ELF-1 (cell line): ENCODE results near the gene C3AR1.
"Not testable (repeated sequence)": the region's sequence is repeated elsewhere in the genome, so short reads cannot be mapped to it uniquely, and the experiment has no call there.

Source experiments
- DNase-seq: peaks from one replicate; pipeline ENCODE4 v3.0.0-alpha.2; 2016; ENCODE audit warnings: low read depth, low spot score

The C3AR1 gene

DNA sequence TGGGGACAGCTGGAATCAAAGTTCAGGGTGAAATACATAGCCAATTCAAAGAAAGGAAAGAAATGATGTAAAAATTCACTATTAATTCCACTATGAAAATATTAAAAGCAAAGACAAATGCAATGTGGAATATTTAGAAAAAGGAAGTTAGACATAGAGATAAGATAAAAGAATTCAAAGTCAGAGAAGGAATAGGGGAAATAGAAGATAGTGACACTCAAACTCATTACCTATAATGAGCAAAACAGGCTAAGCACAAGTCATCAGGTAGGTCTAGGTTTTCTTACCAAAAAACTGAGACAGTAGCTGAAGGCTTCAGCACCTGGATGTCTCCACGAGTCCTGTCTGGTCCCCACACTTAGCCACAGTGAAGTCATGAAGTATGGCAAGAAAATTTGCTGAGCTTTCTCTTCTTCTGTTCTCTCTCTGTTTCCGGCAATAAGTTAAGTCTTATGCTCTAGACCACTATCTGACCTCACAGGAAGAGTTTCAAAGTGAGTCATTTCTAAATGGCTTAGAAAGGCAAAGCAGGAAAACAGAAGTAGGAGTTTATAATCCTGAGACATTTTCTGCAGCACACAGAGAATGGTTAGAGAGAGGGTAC lies at the start of gene C3AR1:
TSS of gene C3AR1 (minus strand) at position 369 of the 604 bp plus-strand sequence. CDS start 6,174 bp downstream, outside the sequence.
- DNase-seq = no peak

DNA sequence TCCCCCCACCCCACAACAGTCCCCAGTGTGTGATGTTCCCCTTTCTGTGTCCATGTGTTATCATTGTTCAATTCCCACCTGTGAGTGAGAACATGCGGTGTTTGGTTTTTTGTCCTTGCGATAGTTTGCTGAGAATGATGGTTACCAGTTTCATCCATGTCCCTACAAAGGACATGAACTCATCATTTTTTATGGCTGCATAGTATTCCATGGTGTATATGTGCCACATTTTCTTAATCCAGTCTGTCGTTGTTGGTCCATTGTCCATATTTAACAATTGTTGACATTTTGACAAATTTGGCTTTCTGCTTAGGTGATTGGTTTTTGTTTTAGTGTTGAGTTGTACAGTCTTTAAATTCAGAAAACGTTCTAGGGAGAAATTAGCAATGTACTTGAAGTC lies 47.0 kb upstream of the C3AR1 start:
- not testable (repeated sequence) for DNase-seq

DNA sequence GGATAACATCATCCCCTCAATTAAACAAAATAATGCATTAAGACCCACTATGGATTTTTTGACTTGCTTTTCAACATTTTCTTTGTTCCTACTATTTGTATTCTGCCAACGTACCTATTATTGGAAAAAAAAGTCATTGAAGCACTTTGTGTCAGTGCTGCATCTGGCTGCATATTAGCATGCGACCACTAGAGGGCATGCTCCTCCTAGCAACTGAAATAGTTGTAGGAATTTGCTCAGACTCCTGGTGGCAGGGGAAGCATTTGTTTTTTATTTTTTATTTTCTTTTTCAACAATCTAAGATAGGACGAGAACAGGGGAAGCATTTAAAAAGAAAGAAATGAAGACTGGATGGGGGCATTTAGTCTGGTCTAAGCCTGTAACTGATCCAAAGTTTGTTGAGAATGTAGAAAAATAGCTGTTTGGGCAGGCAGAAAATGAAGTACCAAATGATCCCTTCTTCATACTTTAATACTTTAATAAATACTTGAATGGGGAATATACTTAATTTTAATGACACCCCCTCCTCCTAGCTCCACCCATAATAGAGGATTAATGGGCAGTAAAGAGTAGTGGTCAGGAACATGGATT lies 42.7 kb upstream of the C3AR1 start:
- peak; percentile 50 for DNase-seq

DNA sequence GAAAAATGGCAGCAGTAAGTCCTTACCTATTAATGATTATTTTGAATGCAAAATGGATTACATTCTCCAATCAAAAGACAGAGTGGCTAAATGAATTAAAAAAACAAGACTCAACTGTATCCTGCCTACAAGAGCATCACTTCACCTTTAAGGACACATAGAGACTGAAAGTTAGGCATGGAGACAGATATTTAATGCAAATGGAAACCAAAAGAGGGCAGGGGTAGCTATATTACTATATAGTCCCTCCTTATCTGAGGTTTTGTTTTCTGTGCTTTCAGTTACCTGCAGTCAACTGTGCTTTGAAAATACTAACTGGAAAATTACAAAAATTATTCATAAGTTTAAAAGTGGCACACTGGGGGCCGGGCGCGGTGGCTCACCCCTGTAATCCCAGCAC lies 33.1 kb upstream of the C3AR1 start:
- no peak for DNase-seq

DNA sequence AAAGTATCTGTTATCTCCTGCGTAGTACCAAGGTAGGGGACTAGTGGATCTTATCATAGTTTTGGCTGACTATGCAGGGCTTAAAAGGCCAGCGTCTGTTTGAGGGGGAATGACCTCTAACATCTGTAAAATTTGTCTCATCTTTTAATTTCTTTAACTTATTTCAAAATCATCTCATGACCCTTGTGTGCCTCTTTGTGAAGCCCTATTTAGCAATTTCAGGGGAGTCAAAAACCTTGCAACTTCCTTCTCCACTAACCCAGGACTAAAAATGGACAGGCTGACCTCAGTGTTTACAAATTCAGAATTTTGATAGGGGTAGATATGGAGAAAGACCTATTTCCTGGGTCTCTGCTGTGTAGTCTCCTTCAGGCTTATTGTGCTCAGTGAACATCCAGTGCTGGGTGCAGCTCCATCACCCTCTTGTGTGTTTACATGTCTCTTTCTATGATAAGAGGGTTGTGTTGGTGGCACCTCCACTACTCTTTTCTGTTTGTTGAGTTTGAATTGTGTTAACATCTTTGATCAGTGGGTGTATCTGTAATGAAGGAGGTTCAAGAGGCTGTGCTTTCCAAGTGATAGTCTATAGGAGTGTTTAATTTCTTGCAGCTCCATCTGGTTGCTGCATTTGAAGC lies 30.2 kb upstream of the C3AR1 start:
- no peak for DNase-seq

DNA sequence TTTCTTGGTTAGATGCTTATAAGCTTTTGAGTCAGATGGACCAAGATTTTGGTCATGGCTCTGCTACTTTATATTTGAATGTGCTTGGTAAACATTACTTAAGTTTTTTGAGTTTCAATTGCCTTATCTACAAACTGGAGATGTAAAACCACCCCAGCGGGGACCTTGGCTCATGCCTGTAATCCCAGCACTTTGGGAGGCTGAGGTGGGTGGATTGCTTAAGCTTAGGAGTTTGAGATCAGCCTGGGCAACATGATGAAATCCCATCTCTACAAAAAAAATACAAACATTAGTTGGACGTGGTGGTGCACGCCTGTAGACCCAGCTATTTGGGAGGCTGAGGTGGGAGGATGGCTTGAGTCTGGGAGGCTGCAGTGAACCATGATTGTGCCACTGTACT lies 27.1 kb upstream of the C3AR1 start:
- no peak for DNase-seq

DNA sequence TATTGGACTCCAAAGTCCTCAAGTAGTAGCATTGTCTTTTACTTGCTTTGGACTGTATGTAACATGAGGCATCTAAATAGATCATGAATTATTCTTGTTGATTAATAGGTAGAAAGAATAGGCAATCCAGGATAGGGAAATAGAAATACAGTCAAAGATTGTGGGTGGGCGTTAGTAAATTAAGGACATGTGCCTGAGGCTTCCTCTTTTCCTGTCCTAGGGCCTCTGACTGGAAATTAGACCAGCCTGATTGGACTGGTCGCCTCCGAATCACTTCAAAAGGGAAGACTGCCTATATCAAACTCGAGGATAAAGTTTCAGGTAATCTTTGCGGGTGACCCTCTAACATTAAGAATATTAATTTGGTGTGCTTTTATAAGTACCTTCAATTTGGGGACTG lies 23.6 kb upstream of the C3AR1 start:
- DNase-seq = no peak

DNA sequence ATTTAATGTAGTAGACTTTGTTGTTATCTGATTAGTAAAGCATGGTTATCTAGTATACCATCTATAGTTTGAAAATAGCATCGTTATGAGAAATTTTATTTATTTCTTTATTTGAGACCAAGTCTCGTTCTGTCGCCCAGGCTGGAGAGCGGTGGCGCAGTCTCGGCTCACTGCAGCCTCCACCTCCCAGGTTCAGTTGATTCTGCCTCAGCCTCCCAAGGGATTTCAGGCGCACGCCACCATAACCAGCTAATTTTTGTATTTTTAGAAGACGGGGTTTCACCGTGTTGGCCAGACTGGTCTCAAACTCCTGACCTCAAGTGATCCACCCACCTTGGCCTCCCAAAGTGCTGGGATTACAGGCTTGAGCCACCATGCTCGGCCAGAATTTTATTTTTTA lies 23.1 kb upstream of the C3AR1 start:
- DNase-seq = not testable (repeated sequence)

DNA sequence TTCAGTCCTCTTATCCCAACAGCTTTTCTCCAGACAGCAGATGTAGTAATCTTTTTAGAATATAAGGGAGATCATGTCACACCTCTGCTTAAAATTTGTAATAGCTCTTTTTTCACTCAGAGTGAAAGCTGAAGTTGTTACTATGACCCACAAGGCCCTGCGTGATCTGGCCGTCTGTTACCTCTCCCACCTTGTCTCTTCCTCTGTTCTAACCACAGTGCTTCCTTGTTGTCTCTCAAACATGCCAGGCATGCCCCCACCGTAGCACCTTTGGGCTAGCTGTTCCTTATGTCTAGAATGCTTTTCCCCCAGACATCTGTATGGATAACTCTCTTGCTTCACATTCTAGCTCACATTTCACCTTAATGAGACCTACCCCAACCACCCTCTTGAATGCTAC lies 22.4 kb upstream of the C3AR1 start:
- DNase-seq = no peak

DNA sequence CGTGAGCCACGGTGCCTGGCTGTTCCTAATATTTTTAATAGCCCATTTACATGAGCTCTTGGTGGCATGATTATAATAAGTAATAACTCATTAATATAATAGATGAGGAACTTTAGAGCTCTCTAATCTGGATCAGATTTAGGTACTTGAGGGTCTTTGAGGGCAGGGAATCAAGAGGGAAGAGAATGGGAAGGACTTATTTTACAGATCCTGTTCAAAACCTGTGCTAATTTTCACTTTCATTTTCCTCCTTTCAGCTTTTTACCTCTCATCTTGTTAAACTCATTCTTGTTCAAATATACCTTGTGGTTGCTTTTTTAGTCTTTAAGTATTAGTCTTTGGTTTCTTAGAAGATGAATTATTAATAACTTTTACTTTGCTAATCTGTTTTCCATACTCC lies 21.5 kb upstream of the C3AR1 start:
- no peak for DNase-seq

DNA sequence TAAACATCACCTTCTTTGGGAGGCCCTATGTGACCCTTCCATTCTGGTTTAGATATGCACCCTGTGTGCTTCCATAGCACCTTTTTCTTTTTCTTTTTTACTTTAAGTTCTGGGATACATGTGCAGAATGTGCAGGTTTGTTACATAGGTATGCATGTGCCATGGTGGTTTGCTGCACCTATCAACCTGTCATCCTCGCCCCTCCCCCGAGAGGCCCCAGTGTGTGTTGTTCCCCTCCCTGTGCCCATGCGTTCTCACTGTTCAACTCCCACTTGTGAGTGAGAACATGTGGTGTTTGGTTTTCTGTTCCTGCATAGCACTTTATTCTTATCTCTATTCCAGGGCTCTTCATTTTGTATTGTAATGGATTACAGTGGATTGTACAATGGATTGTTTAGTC lies 18.2 kb upstream of the C3AR1 start:
- DNase-seq = not testable (repeated sequence)

DNA sequence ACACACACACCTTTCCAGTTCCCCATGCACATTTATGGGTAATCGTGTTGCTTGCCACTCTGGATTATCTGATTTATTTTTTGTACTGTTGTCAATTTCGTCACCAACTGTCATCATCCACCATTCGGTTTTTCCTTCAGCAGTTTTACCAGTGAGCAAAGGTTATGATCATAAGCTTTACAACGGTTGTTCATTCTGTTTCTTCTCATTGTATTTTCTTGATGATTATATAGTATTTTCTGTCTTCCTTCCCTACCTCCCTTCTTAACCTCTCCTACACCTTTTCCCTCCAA lies 16.6 kb upstream of the C3AR1 start:
- DNase-seq = no peak

DNA sequence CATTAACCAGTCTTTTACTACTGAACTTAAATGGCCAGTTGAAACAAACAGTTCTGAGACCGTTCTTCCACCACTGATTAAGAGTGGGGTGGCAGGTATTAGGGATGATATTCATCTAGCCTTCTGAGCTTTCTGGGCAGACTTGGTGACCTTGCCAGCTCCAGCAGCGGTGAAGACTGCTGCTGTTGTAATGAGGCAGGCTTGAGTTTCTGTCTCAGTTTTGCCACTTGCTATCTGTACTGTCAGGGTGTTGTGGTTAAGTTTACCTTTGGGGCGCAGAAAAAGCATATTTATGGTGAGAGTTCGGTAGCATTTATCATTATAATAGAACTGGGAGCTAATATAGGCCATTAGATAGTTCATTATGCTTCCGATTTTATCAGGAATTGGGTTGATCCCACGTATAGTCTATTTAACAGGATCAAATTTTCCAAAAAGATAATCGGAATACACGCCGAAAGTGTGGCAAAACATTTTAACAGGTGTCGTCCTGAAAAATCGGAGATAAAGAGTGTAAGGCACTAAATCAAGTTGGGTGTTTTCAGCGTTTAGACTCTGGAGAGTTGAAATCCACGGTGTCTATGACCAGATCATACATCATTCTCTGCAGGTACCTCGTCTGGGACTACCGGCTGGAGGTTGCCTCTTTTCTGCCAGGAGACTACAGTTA lies 15.2 kb upstream of the C3AR1 start:
- DNase-seq = no peak

DNA sequence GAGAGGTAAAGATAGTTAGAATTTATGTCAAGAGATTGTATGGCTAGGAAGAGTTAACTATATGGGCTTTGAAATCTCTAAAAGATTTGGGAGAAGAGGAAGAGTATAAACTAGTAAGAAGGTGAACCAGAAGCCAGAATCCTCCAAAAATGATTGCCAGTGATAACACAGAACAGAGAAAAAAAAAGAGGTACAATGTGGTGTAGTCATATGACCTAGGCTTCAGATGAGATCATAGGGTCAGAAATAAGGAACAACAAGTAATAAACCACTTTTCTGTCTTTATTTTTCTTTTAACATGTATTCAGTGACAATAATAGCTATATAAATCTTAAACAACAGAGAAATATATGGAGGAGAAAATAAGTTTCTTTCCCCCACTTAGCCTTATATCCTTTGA lies 14.0 kb upstream of the C3AR1 start:
- DNase-seq = no peak

DNA sequence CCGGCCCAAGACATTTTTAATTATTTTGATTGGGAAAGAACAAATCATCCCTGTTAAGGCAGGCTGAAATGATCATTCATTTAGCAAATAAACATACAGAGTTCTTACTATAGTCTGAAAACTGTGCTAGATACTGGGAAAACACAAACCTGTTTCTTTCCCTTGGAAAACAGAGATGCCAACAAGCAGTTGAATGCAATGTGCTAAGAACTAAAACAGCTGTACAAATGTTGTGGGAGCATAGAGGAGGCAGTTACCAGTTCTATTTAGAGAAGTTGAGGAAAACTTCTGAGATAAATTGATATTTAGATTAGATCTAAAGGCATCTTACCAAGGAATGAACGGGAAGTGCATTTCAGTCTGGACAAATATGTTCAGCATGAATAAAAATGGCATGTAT lies 12.8 kb upstream of the C3AR1 start:
- no peak for DNase-seq

DNA sequence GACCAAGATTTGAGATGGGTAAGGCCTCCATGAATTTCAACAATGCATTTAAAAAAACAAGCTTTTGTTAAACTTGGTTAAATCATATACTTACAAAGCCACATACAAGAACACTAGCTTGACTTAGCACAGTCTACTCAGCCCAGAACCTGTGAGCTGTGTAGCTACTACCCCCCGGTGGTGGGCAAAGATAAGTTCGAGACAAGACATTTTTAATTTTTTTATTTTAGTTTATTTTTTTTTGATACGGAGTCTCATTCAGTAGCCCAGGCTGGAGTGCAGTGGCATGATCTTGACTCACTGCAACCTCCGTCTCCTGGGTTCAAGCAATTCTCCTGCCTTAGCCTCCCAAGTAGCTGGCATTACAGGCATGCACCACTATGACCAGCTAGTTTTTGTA lies 12.2 kb upstream of the C3AR1 start:
- no peak for DNase-seq

DNA sequence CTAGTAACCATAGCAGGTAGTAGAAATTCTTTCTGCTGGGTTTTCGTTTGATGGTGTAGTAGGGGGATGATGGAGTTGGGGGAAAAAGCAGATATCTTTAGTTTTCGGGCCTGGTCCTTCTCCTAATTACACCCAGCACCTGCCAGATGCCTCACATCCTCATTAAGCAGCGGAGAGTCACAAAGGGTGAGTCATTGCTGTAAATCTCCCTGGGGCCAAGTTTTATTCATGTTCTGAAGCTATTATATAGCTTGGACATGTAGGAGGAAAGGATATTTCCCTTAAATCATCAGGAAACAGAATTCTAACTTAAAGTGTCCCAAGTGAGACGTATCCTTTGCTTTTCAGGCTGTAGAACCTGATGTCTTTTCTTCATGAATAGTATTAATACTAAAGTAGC lies 11.0 kb upstream of the C3AR1 start:
- peak; percentile 19 for DNase-seq

DNA sequence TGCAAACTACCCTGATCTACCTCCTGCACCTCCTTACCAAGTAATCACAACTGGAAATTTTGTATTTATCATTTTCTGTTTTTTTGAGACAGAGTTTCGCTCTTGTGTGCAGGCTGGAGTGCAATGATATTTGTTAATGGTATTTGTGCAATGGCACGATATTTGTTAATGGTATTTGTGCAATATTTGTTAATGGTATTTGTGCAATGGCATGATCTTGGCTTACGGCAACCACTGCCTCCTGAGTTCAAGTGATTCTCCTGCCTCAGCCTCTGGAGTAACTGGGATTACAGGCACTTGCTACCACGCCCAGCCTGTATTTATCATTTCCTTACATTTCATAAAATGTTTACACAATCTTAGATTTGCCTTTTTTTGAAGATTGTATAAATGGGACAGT lies 10.2 kb upstream of the C3AR1 start:
- DNase-seq = no peak

DNA sequence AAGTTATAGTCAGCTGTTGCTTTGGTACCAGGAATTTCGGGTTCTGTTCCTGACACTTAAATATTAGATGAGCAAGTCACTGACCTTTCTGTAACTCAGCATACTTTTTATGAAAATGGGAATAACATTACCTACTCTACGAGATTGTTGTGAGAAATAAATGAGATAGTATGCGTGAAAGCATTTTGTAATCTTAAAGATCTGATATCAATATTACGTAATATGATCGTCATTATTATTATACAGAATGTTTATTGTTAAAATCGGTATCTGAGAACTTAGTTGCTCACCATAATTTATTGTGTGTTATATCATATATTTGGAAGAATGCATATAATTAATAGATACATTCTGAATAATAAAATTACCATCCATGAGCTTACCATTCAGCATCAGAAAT lies 9.8 kb upstream of the C3AR1 start:
- no peak for DNase-seq

DNA sequence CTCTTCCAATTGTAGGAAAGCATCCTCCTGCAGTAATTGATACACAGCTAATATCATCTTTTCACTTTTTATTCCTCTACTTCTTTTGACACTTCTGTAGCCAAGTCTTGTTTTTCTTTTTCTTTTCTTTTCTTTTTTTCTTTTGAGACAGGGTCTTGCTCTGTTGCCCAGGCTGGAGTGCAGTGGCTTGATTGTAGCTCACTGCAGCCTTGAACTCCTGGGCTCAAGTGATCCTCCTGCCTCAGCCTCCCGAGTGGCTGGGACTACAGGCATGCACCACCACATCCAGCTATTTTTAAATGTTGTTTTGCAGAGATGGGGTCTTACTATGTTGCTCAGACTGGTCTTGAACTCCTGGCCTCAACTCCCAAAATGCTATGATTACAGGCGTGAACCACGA lies 5.7 kb upstream of the C3AR1 start:
- DNase-seq = not testable (repeated sequence)

DNA sequence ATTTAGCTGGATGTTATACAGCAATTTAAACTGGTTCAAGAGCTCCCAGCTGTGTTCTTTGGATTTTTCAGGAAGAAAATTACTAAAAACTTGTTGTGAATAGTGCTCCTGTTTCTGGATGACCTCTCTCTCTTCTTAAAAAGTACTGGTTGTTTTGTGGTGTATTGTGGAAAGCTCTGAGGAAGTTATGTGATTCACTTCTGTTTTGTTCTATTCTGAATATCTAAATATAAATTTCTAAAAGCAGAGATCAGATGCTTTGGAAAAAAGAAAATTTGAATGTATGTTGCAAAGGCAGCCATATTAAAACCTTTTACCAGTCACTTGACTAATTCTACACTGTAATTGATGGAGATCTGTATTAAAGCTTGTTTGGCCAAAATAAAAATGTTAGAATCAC lies 3.4 kb upstream of the C3AR1 start:
- no peak for DNase-seq

DNA sequence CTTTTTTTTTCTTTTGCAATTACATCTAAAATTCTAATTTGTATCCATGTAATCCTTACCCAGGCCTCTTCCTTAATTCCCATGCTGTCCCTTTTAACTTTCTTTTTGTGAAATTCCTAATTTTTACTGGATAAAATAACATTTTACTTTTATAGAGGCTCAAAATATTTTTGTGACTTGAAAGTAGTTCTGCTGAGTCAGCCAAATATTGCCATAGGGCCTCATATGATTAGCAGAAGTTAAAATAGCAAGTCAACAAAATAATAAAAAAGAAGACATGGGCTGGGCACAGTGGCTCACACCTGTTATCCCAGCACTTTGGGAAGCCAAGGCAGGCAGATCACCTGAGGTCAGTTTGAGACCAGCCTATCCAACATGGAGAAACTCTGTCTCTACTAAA lies 2.0 kb downstream of the C3AR1 start:
- DNase-seq = no peak

DNA sequence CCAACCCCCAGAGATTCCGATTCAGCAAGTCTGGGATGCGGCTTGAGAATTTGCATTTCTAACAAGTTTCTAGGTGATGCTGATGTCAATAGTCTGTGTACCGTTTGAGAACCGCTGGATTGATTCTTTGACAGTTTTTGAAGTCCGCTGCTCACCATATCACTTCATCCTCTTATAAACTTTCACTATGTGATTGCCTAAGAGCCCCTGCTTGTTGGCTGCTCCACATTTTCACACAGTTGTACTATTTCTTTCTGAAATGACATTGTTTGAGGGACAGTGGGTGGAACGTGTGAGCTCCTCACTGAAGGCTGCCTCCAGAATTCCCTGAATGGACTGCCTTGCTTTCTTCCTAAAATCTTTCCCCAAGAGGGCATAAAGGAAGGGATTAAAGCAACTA lies 7.7 kb downstream of the C3AR1 start:
- no peak for DNase-seq
